HG02798 (cell line): ENCODE measurements around the gene MCUB.
A peak's percentile ranks its signal among the peaks of the same experiment; 100 is the strongest.
"Not testable (repeated sequence)": the region's sequence is repeated elsewhere in the genome, so short reads cannot be mapped to it uniquely, and the experiment has no call there.

ENCODE experiments used
- ATAC-seq: cut with Tn5 transposase; IDR thresholded peaks from one replicate; pipeline ENCODE4 v1.9.1; 2021; ENCODE audit warnings: mild to moderate bottlenecking; ENCODE audit not compliant: unreplicated experiment, poor library complexity

Gene MCUB

GRCh38 chr4:109559983-109560686, at the start of gene MCUB:
TSS of gene MCUB (plus strand) at chr4:109560246. CDS start at chr4:109560338, 92 bp downstream.
- peak; percentile 94 for ATAC-seq

GRCh38 chr4:109510687-109511086, 49.4 kb upstream of the MCUB start:
- ATAC-seq, result no peak

- no peak for ATAC-seq
These were observed 48.6 kb upstream of the MCUB start for GRCh38 chr4:109511414-109511813.

GRCh38 chr4:109513368-109513767, 46.7 kb upstream of the MCUB start:
- not testable (repeated sequence) for ATAC-seq

- no peak for ATAC-seq
These were observed 27.9 kb upstream of the MCUB start for GRCh38 chr4:109532182-109532581.

GRCh38 chr4:109545401-109545800, 14.6 kb upstream of the MCUB start:
- ATAC-seq, result no peak

GRCh38 chr4:109547394-109547793, 12.7 kb upstream of the MCUB start:
- ATAC-seq, result no peak

GRCh38 chr4:109548655-109549054, 11.4 kb upstream of the MCUB start:
- no peak for ATAC-seq

- ATAC-seq, result no peak
These were observed 7.8 kb upstream of the MCUB start for GRCh38 chr4:109552237-109552636.

- no peak for ATAC-seq
These were observed 6.9 kb upstream of the MCUB start for GRCh38 chr4:109553130-109553529.

GRCh38 chr4:109554971-109555370, 5.1 kb upstream of the MCUB start:
- ATAC-seq, result no peak

GRCh38 chr4:109557433-109557832, 2.6 kb upstream of the MCUB start:
- no peak for ATAC-seq

- ATAC-seq, result not testable (repeated sequence)
These were observed 2.0 kb upstream of the MCUB start for GRCh38 chr4:109558095-109558494.

GRCh38 chr4:109559625-109559982, 442 bp upstream of the MCUB start:
- ATAC-seq, result peak; percentile 23

GRCh38 chr4:109560687-109561461, 828 bp downstream of the MCUB start:
- peak; percentile 70 for ATAC-seq

GRCh38 chr4:109562457-109563239, 2.6 kb downstream of the MCUB start:
- no peak for ATAC-seq

GRCh38 chr4:109571494-109571893, 11.4 kb downstream of the MCUB start:
- no peak for ATAC-seq

- no peak for ATAC-seq
These were observed 12.1 kb downstream of the MCUB start for GRCh38 chr4:109572154-109572553.

GRCh38 chr4:109574443-109574850, 14.4 kb downstream of the MCUB start:
- no peak for ATAC-seq

GRCh38 chr4:109574931-109575804, 15.1 kb downstream of the MCUB start:
- no peak for ATAC-seq
